OCI-LY3 (cell line): ENCODE measurements around the gene BAIAP2L1.

ENCODE experiments used
- H2AFZ ChIP-seq: fragments of 200-600, 300-600 bp; shearing (Covaris generic); 2 replicates; pipeline ENCODE4 v1.6.0; 2014; ENCODE audit warnings: antibody characterized with exemption, low read depth, low read length
- H3K27ac ChIP-seq: fragments of 200-600, 300-600 bp; sonication (generic); 2 replicates; pipeline ENCODE4 v1.5.1; 2014; ENCODE audit warnings: mild to moderate bottlenecking, low read length, moderate library complexity, mixed read lengths
- H3K27me3 ChIP-seq: fragments of 200-600, 300-600 bp; sonication (generic); 2 replicates; pipeline ENCODE4 v1.6.1; 2014; ENCODE audit warnings: low read depth, low read length, mixed read lengths
- H3K36me3 ChIP-seq: fragments of 200-600, 300-600 bp; sonication (generic); replicated peaks from 2 replicates; pipeline ENCODE3; 2014; ENCODE audit warnings: low read depth, low read length, mixed read lengths
- H3K4me1 ChIP-seq: fragments of 300-600, 200-600 bp; sonication (generic); 2 replicates; pipeline ENCODE4 v1.6.1; 2014; ENCODE audit warnings: low read length, mixed read lengths
- H3K4me2 ChIP-seq: fragments of 200-600, 300-600 bp; sonication (generic); 2 replicates; pipeline ENCODE4 v1.6.1; 2014; ENCODE audit warnings: low read length, mixed read lengths
- H3K4me3 ChIP-seq: fragments of 300-600, 200-600 bp; sonication (generic); 2 replicates; pipeline ENCODE4 v1.5.1; 2014; ENCODE audit warnings: antibody characterized with exemption, mild to moderate bottlenecking, low read length, moderate library complexity
- H3K79me2 ChIP-seq: fragments of 300-600, 200-600 bp; shearing (Covaris generic); 2 replicates; pipeline ENCODE4 v1.6.1; 2014; ENCODE audit warnings: mild to moderate bottlenecking, low read length, mixed read lengths
- H3K9ac ChIP-seq: fragments of 300-600, 200-600 bp; shearing (Covaris generic); 2 replicates; pipeline ENCODE4 v1.6.0; 2014; ENCODE audit warnings: mild to moderate bottlenecking, low read length, moderate library complexity
- H3K9me3 ChIP-seq: fragments of 200-600, 300-600 bp; shearing (Covaris generic); 2 replicates; pipeline ENCODE4 v1.6.1; 2014; ENCODE audit warnings: low read length, mixed read lengths; ENCODE audit not compliant: insufficient read depth
- H4K20me1 ChIP-seq: fragments of 200-600, 300-600 bp; sonication (generic); 2 replicates; pipeline ENCODE4 v1.6.1; 2016; ENCODE audit warnings: low read length, mixed read lengths; ENCODE audit not compliant: insufficient read depth
- EZH2phosphoT487 ChIP-seq: fragments of 200-600 bp; shearing (Covaris generic); IDR thresholded peaks from 2 replicates; pipeline ENCODE4 v1.6.1; 2018; ENCODE audit warnings: antibody characterized with exemption, mixed run types, low read depth
- TF ChIP-seq, protein P1 (sequence below): fragments of 200-600, 300-600 bp; sonication (generic); IDR thresholded peaks from 2 replicates; pipeline ENCODE4 v1.5.1; 2014; ENCODE audit warnings: antibody characterized with exemption, low read length, low read depth

The BAIAP2L1 gene

DNA sequence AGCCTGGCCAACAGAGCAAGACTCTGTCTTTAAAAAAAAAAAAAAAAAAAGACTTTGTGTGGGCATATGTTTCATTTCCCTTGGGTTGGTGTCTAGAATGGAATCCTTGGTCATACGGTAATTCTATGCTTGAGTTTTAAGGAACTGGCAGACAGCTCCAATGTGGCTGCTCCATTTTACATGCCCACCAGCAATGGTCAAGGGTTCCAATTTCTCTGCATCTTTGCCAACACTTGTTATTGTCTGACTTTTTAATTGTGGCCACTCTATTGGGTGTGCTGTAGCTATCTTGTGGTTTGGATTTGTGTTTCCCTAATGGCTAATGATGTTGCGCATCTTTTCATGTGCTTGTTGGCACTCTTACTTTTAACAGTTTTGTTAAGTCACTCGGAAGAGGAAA, 61.8 kb downstream of the BAIAP2L1 start:
- H3K27ac ChIP-seq: no peak overlapping the region
- no peak overlapping the region for H2AFZ ChIP-seq
- H3K9ac ChIP-seq: no peak overlapping the region
- no peaks in the 10 kb centered on the region for H3K79me2 ChIP-seq
- H4K20me1 ChIP-seq: no peaks in the 10 kb centered on the region
- no peak overlapping the region for H3K4me3 ChIP-seq
- H3K9me3 ChIP-seq: no peaks in the 10 kb centered on the region
- H3K4me1 ChIP-seq: no peaks in the 10 kb centered on the region
- H3K27me3 ChIP-seq: no peaks in the 10 kb centered on the region; the same call in 1 of the 2 replicates
- H3K4me2 ChIP-seq: no peak overlapping the region
- no peaks in the 10 kb centered on the region for H3K36me3 ChIP-seq
- TF ChIP-seq, protein P1, sequence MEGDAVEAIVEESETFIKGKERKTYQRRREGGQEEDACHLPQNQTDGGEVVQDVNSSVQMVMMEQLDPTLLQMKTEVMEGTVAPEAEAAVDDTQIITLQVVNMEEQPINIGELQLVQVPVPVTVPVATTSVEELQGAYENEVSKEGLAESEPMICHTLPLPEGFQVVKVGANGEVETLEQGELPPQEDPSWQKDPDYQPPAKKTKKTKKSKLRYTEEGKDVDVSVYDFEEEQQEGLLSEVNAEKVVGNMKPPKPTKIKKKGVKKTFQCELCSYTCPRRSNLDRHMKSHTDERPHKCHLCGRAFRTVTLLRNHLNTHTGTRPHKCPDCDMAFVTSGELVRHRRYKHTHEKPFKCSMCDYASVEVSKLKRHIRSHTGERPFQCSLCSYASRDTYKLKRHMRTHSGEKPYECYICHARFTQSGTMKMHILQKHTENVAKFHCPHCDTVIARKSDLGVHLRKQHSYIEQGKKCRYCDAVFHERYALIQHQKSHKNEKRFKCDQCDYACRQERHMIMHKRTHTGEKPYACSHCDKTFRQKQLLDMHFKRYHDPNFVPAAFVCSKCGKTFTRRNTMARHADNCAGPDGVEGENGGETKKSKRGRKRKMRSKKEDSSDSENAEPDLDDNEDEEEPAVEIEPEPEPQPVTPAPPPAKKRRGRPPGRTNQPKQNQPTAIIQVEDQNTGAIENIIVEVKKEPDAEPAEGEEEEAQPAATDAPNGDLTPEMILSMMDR: no peak
- no peak for TF ChIP-seq EZH2phosphoT487

DNA sequence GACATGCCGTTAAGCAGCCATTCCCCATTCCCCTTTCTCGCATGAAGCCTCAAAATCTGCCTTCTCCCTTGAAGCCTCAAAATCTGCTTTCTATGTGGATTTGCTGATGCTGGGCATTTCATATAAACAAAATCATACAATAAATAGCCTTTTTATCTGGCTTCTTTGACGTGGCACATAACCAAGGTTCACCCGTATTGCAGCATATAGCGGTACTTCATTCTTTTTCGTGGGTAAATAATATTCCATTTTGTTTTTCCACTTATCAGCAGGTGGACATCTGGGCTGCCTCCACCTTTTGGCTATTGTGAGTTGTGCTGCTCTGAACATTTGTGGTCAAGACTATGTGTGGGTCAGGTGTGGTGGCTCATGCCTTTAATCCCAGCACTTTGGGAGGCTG, 62.4 kb downstream of the BAIAP2L1 start:
- H3K9ac ChIP-seq: no peak overlapping the region
- H3K27me3 ChIP-seq: no peaks in the 10 kb centered on the region; the same call in 1 of the 2 replicates
- H3K4me1 ChIP-seq: no peaks in the 10 kb centered on the region
- H3K79me2 ChIP-seq: no peaks in the 10 kb centered on the region
- H3K4me2 ChIP-seq: no peak overlapping the region
- H3K27ac ChIP-seq: no peak overlapping the region
- H3K4me3 ChIP-seq: no peak overlapping the region
- no peak overlapping the region for H2AFZ ChIP-seq
- no peaks in the 10 kb centered on the region for H3K36me3 ChIP-seq
- no peaks in the 10 kb centered on the region for H3K9me3 ChIP-seq
- H4K20me1 ChIP-seq: no peaks in the 10 kb centered on the region
- TF ChIP-seq, protein P1: no peak

- no peak overlapping the region for H3K27ac ChIP-seq
- no peaks in the 10 kb centered on the region for H4K20me1 ChIP-seq
- H2AFZ ChIP-seq: no peak overlapping the region
- H3K36me3 ChIP-seq: no peaks in the 10 kb centered on the region
- TF ChIP-seq, protein P1: no peak
- TF ChIP-seq EZH2phosphoT487: no peak
- H3K4me3 ChIP-seq: no peak overlapping the region
- H3K4me1 ChIP-seq: no peaks in the 10 kb centered on the region
- H3K79me2 ChIP-seq: no peaks in the 10 kb centered on the region
- no peaks in the 10 kb centered on the region for H3K27me3 ChIP-seq
- H3K9me3 ChIP-seq: no peaks in the 10 kb centered on the region
- H3K4me2 ChIP-seq: no peak overlapping the region
- no peak overlapping the region for H3K9ac ChIP-seq
Observed at GRCh38 chr7:98335411-98335977, 65.4 kb downstream of the BAIAP2L1 start.

GRCh38 chr7:98334081-98334480, 66.8 kb downstream of the BAIAP2L1 start:
- TF ChIP-seq, protein P1: no peak
- no peak for TF ChIP-seq EZH2phosphoT487
- H3K4me2 ChIP-seq: no peak overlapping the region
- no peak overlapping the region for H3K9ac ChIP-seq
- H3K27ac ChIP-seq: no peak overlapping the region
- H3K4me3 ChIP-seq: no peak overlapping the region
- H3K36me3 ChIP-seq: no peaks in the 10 kb centered on the region
- peaks cover 2% of the 10 kb centered on the region; the same call in 1 of the 2 replicates for H3K27me3 ChIP-seq
- H4K20me1 ChIP-seq: no peaks in the 10 kb centered on the region
- no peaks in the 10 kb centered on the region for H3K4me1 ChIP-seq
- H2AFZ ChIP-seq: no peak overlapping the region
- no peaks in the 10 kb centered on the region for H3K79me2 ChIP-seq
- H3K9me3 ChIP-seq: no peaks in the 10 kb centered on the region
